IPS-20b (cell line): ENCODE results near the gene TRAF3.

Experiments
- H3K27ac ChIP-seq: one replicate; pipeline ENCODE4 v1.5.1; 2013; ENCODE audit warnings: low read length
- H3K27me3 ChIP-seq: 2 replicates; pipeline ENCODE4 v1.6.1; 2013; ENCODE audit warnings: mild to moderate bottlenecking, low read length, inconsistent platforms; ENCODE audit not compliant: insufficient read depth
- H3K36me3 ChIP-seq: 2 replicates; pipeline ENCODE4 v1.6.1; 2013; ENCODE audit warnings: low read depth, mild to moderate bottlenecking, inconsistent platforms, low read length, moderate library complexity; ENCODE audit not compliant: insufficient read depth
- H3K4me1 ChIP-seq: 2 replicates; pipeline ENCODE4 v1.6.1; 2013; ENCODE audit warnings: mild to moderate bottlenecking, control low read depth, inconsistent platforms, low read length, moderate library complexity; ENCODE audit not compliant: insufficient read depth
- H3K4me3 ChIP-seq: 2 replicates; pipeline ENCODE4 v1.5.1; 2013; ENCODE audit warnings: mild to moderate bottlenecking, low read length, inconsistent platforms
- H3K9ac ChIP-seq: 2 replicates; pipeline ENCODE4 v1.6.1; 2013; ENCODE audit warnings: low read depth, mild to moderate bottlenecking, inconsistent platforms, low read length, moderate library complexity
- H3K9me3 ChIP-seq: 2 replicates; pipeline ENCODE4 v1.6.1; 2013; ENCODE audit warnings: mild to moderate bottlenecking, low read depth, low read length, inconsistent platforms; ENCODE audit not compliant: insufficient read depth

The TRAF3 gene

DNA sequence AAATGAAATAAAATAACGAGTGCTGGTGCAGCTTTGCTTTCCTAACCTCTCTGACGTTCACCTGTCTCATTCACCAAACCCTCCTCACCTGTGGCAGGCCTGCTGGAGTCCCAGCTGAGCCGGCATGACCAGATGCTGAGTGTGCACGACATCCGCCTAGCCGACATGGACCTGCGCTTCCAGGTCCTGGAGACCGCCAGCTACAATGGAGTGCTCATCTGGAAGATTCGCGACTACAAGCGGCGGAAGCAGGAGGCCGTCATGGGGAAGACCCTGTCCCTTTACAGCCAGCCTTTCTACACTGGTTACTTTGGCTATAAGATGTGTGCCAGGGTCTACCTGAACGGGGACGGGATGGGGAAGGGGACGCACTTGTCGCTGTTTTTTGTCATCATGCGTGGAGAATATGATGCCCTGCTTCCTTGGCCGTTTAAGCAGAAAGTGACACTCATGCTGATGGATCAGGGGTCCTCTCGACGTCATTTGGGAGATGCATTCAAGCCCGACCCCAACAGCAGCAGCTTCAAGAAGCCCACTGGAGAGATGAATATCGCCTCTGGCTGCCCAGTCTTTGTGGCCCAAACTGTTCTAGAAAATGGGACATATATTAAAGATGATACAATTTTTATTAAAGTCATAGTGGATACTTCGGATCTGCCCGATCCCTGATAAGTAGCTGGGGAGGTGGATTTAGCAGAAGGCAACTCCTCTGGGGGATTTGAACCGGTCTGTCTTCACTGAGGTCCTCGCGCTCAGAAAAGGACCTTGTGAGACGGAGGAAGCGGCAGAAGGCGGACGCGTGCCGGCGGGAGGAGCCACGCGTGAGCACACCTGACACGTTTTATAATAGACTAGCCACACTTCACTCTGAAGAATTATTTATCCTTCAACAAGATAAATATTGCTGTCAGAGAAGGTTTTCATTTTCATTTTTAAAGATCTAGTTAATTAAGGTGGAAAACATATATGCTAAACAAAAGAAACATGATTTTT is 128.2 kb downstream of the TRAF3 start:
- Histone ChIP-seq H3K9ac (no peak overlapping the region), H3K27me3 (no peaks in the 10 kb centered on the region), H3K9me3 (peaks cover 10% of the 10 kb centered on the region), H3K4me3 (no peak overlapping the region), H3K27ac (no peak overlapping the region), H3K4me1 (no peaks in the 10 kb centered on the region), H3K36me3 (peaks cover 19% of the 10 kb centered on the region)

DNA sequence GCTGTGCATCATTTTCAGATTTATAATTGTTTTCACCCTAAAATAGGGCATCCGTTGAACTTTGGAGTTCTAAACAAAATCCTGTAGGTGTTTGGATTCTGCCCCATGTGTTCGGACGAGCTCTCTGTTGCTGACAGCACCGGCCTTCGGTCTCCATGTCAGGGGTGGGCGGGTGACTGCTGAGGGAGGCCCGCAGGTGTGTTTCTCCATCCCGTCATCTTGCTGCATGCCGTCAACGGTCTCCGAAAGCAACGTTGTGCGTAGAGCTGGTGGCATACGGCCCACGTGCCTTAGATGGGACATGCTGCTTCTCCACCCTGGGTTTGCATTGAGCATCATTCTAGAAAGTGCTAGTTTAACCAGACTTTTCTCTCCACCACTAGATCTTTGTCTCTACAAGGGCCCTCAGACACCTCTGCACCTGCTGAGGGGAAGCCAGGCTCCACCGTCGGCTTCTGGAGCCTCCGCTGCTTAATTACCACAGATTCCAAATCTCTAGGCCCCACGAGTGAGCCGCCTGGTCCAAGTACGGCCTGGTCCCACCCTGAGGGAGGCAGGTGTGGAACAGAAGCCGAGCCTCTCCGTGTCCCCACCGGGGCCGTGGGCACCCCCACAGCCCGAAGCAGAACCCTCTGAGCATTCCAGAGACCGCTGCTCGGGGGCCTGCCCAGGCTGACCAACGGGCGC is 129.5 kb downstream of the TRAF3 start:
- H3K27ac ChIP-seq = no peak overlapping the region
- H3K9ac ChIP-seq = no peak overlapping the region
- H3K9me3 ChIP-seq = peaks cover 10% of the 10 kb centered on the region
- H3K4me3 ChIP-seq = no peak overlapping the region
- no peaks in the 10 kb centered on the region for H3K27me3 ChIP-seq
- peaks cover 19% of the 10 kb centered on the region for H3K36me3 ChIP-seq
- H3K4me1 ChIP-seq = no peaks in the 10 kb centered on the region

DNA sequence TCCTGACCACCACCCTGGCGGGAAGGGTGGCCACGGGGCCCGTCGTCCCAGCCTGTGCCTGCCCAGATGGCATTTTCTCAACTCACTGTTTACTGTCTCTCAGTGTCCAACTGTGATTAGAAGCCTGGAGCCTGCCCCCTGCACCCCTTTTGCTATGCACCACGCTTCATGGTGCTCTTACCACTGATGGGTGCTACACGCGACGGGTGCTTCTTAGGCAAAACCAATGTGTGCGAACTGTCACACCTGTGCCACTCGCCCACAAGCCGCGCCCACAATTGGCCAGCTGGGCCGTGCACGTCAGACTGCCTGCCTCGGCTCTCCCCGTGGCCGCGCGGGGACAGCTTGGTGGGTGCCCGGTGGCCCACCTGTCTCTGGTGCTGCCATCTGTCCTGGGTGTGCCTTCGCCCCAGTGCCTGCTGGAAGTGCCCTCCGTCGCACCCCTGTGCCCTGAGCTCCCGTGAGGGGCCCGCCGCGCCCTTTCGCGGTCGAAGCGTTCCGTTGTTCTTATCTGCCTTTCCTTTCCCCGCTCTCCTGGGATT is 130.1 kb downstream of the TRAF3 start:
- H3K27me3 ChIP-seq = no peaks in the 10 kb centered on the region
- H3K36me3 ChIP-seq = peaks cover 19% of the 10 kb centered on the region
- H3K9me3 ChIP-seq = peaks cover 10% of the 10 kb centered on the region
- H3K9ac ChIP-seq = no peak overlapping the region
- H3K4me1 ChIP-seq = no peaks in the 10 kb centered on the region
- no peak overlapping the region for H3K27ac ChIP-seq
- no peak overlapping the region for H3K4me3 ChIP-seq

DNA sequence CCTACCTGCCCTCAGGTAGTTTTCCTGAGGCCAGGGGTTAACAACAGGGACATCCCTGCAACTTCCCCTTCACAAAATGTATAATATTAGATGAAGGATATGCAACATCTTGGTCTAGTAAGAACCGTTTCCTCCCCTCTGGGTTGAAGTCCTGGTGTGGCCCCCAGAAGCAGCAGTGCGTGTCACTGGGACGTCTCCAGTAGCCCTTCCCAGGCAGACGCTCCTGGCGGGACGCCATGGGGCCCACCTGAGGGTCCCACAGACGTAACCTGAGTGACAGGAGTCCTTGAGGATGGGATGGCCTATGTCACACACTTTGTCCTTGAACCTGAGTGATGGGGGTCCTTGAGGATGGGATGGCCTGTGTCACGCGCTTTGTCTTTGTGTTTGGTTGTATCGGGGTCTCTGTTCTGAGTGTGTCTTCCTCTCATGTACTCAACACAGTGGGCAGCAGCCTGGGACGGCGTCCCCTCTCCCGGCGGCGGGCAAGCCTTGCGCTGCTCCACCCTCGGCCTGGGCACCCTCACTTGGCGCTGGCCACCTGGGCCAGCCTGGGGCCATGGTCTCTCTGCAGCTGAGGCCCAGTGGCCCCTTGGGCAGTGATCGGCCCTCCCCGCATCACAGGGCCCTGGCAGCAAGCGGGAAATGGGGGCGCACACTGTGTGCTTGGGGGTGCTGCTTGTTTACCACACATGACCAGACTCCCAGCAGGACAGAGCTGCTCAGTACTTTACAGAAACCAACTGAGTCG is 130.9 kb downstream of the TRAF3 start:
- no peak overlapping the region; the same call in 1 of the 2 replicates for H3K9ac ChIP-seq
- H3K27me3 ChIP-seq = no peaks in the 10 kb centered on the region
- H3K36me3 ChIP-seq = peaks cover 19% of the 10 kb centered on the region
- no peak overlapping the region for H3K27ac ChIP-seq
- H3K4me1 ChIP-seq = no peaks in the 10 kb centered on the region
- peaks cover 10% of the 10 kb centered on the region for H3K9me3 ChIP-seq
- no peak overlapping the region for H3K4me3 ChIP-seq

DNA sequence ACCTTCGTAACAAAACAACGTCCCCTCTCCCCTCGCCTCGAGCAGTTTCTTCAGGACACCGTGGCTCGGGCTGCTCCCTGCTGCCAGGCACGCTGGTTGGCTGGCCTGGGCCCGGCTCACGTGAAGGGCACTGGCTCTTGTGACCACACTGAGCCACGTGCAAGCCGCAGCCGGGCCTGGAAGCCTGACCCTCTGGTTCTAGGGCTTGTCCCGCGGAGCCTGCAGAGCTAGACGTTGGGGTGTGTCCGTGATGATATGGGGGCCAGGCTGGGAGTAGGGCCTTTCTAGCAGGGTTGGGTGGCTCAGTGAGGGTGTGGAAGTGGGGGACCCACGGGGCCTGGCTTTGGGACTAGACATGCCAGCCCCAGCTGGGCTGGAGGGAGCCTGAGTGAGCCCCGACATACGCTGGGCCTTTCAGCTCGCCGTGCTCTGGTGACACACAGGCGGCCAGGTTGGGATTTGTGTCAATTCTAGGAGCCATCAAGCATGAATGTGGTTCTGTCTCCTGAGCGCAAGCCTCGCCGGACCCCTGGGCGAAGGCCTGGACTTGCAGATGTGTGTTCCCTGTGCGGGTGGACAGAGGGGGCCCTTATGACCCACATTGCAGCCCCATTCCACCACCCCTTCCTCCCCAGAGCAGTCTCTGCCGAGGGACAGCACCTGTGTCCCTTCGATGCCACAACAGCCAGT is 131.7 kb downstream of the TRAF3 start:
- H3K27me3 ChIP-seq = no peaks in the 10 kb centered on the region
- H3K27ac ChIP-seq = no peak overlapping the region
- H3K9me3 ChIP-seq = peaks cover 10% of the 10 kb centered on the region
- H3K9ac ChIP-seq = no peak overlapping the region
- H3K4me1 ChIP-seq = no peaks in the 10 kb centered on the region
- peaks cover 19% of the 10 kb centered on the region for H3K36me3 ChIP-seq
- H3K4me3 ChIP-seq = no peak overlapping the region

DNA sequence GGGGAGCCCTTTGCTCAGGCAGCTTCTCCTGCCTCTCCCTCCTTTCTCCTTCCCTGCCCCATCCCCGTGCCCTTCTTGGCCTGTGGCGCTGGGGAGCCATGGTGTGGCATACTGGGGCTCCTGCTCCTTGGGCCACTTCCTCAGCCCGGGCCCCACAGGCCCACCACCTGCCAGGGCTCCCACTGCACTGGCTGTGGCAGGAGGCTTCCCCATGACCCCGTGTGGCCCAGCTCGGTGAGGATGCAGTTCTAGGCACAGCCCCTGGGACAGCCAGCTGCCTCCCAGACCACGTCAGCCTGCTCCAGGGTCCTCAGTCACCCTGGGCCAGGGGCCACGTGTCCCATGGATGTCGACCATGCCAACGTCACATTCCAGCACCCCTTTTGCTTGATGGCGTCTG is 132.2 kb downstream of the TRAF3 start:
- Histone ChIP-seq H3K9me3 (peaks cover 10% of the 10 kb centered on the region), H3K4me1 (no peaks in the 10 kb centered on the region), H3K36me3 (peaks cover 19% of the 10 kb centered on the region), H3K27me3 (no peaks in the 10 kb centered on the region), H3K9ac (no peak overlapping the region), H3K4me3 (no peak overlapping the region), H3K27ac (no peak overlapping the region)

DNA sequence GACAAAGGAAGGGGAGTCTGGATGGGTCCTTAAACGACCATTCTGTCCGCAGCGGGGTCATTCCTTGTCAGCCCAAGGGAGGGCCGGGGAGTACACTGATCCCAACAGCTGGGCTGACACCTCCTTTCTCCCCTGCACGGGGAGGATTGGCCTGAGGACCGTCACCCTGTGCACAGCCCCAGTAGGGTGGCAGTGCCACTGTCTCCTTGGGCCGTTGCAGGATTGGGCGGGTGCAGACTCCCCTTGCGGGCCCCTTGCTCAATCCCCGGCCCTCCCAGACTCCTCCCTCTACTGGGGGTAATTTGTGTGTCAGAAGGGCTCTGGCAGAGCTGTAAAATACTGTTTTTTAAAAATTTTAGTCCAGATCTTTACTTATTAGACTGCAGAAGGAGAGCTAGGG is 132.7 kb downstream of the TRAF3 start:
- Histone ChIP-seq H3K9me3 (peaks cover 10% of the 10 kb centered on the region), H3K9ac (no peak overlapping the region), H3K4me1 (no peaks in the 10 kb centered on the region), H3K27me3 (no peaks in the 10 kb centered on the region), H3K4me3 (no peak overlapping the region), H3K36me3 (peaks cover 19% of the 10 kb centered on the region), H3K27ac (no peak overlapping the region)

DNA sequence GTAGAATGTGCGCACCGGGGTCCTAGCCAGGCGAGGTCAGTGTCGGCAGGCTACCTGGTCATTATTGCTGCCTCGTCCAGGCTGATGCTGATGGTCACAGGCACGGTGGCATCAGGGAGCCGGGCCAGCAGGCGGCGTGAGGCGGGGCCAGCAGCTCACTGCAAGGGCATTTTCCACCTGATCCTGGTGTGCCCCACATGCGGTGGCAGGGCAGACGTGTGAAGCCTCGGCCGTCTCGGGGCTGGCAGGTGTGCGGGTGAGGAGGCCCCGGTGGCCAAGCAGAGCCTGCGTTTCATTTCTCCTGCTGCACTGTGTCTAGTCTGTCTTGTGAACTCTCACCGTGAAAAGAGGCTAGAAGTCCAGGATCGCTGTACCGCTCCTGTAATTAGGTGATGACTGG is 133.2 kb downstream of the TRAF3 start:
- Histone ChIP-seq H3K9ac (no peak overlapping the region), H3K36me3 (peaks cover 14% of the 10 kb centered on the region), H3K4me3 (no peak overlapping the region), H3K27me3 (no peaks in the 10 kb centered on the region), H3K4me1 (no peaks in the 10 kb centered on the region), H3K27ac (no peak overlapping the region), H3K9me3 (peaks cover 10% of the 10 kb centered on the region)

DNA sequence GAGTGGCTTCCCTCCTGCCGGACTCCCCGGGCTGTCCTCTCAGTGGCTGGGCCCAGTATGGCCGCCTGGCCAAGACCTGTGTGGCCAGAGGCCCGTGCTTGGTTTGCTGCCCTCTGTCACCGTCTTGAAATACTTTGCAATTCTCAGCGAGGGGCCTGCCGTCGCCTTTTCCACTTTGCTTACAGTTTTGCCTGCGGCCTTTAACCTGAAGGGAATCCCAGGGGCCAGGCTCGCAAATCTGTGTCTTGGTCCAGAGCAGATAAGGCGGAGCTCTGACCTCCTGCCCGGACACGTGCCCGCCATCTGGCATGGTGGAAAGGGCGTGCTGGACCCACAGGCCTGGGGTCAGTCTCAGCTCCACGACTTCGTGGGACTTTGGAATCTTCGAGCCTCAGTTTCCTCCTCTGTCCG is 134.3 kb downstream of the TRAF3 start:
- Histone ChIP-seq H3K9ac (no peak overlapping the region), H3K4me1 (no peaks in the 10 kb centered on the region), H3K27ac (no peak overlapping the region), H3K4me3 (no peak overlapping the region), H3K36me3 (0 out of 2 replicates have a peak, but pooled peaks cover 3% of the 10 kb centered on the region), H3K9me3 (peaks cover 7% of the 10 kb centered on the region), H3K27me3 (no peaks in the 10 kb centered on the region)

DNA sequence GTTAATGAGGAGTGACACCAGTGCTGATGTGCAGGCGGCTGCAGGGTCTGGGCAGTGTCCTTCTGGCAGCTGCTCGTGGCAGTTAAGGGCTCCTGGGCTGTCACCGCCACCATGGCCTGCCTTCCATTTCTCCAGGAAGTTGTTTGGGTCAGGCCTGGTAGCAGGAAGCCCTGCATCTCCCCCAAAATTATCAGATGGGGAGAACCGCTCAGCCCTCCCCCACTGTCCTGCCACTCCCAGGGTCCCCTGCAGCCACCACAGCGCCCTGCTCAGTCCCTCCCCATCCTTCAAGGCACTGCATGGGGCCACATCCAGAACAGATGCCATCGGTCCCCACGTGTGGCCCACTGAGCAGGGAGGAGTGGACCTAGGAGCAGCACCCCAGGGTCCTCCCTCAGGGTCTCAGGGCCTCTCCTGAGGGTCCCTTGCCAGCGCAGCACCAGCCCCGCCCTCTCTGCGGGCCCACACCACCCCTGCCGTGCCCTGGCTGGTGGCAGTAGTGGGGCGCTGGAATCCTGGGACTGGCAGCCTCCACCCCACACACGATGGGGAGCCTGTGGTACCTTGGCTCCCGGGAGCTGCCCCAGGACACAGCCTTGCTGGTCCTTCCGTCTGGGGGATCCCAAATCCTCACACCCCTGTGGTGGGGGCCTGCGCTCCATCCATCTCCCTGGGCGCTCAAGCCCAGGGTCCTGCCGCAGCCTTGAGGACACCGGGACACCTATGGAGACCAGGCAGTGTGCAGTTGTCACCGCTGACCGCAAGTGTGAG is 134.9 kb downstream of the TRAF3 start:
- Histone ChIP-seq H3K27me3 (no peaks in the 10 kb centered on the region), H3K4me3 (no peak overlapping the region), H3K9ac (no peak overlapping the region), H3K9me3 (0 out of 2 replicates have a peak, but pooled peaks cover 1% of the 10 kb centered on the region), H3K4me1 (no peaks in the 10 kb centered on the region), H3K27ac (no peak overlapping the region), H3K36me3 (no peaks in the 10 kb centered on the region)
